ENCODE data around the gene PNISR.

PNISR gene

GRCh38 chr6:99426451-99426757 lies 1.3 kb upstream of the PNISR start:
- H3K27ac ChIP-seq: peak overlapping the region; percentile 89
- DNase-seq: no peak

GRCh38 chr6:99425647-99426450 lies 741 bp upstream of the PNISR start:
- Histone ChIP-seq H3K27me3 (replicated peaks) (no peaks in the 10 kb centered on the region), H3K36me3 (replicated peaks) (no peaks in the 10 kb centered on the region), H3K27ac (peak overlapping the region; percentile 89), H3K4me3 (ENCODE audit: low read depth, low read length) (peak overlapping the region; percentile 96)
- TF ChIP-seq CTCF (IDR thresholded peaks at IDR 0.05; ENCODE audit: low read depth, low read length, missing control alignments): peak; percentile 68
- in situ Hi-C loops (cut with HindIII; ENCODE audit: low pct_ligation_motif_present, low sequenced_read_pairs): no loop called here
- peak; percentile 80 for DNase-seq

More at GRCh38 chr6:99426451-99426757, 1.3 kb upstream of the PNISR start:
- Histone ChIP-seq H3K27me3 (replicated peaks) (no peaks in the 10 kb centered on the region), H3K36me3 (replicated peaks) (no peaks in the 10 kb centered on the region), H3K4me3 (ENCODE audit: low read depth, low read length) (peak overlapping the region; percentile 96)
- in situ Hi-C loops (cut with HindIII; ENCODE audit: low pct_ligation_motif_present, low sequenced_read_pairs): no loop called here
- TF ChIP-seq CTCF (IDR thresholded peaks at IDR 0.05; ENCODE audit: low read depth, low read length, missing control alignments): no peak

- no peak for TF ChIP-seq CTCF (IDR thresholded peaks at IDR 0.05; ENCODE audit: low read depth, low read length, missing control alignments)
- no peak for DNase-seq
- in situ Hi-C loops (cut with HindIII; ENCODE audit: low pct_ligation_motif_present, low sequenced_read_pairs): no loop called here
- no peak overlapping the region for H3K27ac ChIP-seq
- no peaks in the 10 kb centered on the region for H3K36me3 ChIP-seq (replicated peaks)
- H3K27me3 ChIP-seq (replicated peaks): no peaks in the 10 kb centered on the region
- peak overlapping the region; percentile 96 for H3K4me3 ChIP-seq (ENCODE audit: low read depth, low read length)
Observed at GRCh38 chr6:99424022-99424421, 1.1 kb downstream of the PNISR start.

GRCh38 chr6:99422912-99423311 lies 2.2 kb downstream of the PNISR start:
- in situ Hi-C loops (cut with HindIII; ENCODE audit: low pct_ligation_motif_present, low sequenced_read_pairs): no loop called here
- no peak overlapping the region for H3K4me3 ChIP-seq (ENCODE audit: low read depth, low read length)
- no peak overlapping the region for H3K27ac ChIP-seq
- no peaks in the 10 kb centered on the region for H3K27me3 ChIP-seq (replicated peaks)
- no peaks in the 10 kb centered on the region for H3K36me3 ChIP-seq (replicated peaks)
- no peak for DNase-seq
- no peak for TF ChIP-seq CTCF (IDR thresholded peaks at IDR 0.05; ENCODE audit: low read depth, low read length, missing control alignments)

- no peak for DNase-seq
- Histone ChIP-seq H3K4me3 (ENCODE audit: low read depth, low read length) (no peak overlapping the region), H3K36me3 (replicated peaks) (no peaks in the 10 kb centered on the region), H3K27me3 (replicated peaks) (no peaks in the 10 kb centered on the region), H3K27ac (no peak overlapping the region)
- TF ChIP-seq CTCF (IDR thresholded peaks at IDR 0.05; ENCODE audit: low read depth, low read length, missing control alignments): no peak
- in situ Hi-C loops (cut with HindIII; ENCODE audit: low pct_ligation_motif_present, low sequenced_read_pairs): no loop called here
Observed at GRCh38 chr6:99416892-99417767, 8.0 kb downstream of the PNISR start.
